ENCODE data around the gene ROR1. TPM values are rescaled to one million over a fixed set of nuclear protein-coding genes. Genes with fewer than 3 reads are reported as not detected.

The ROR1 gene
- total RNA-seq, 1 experiment from 2014 or later = 1.4 TPM

DNA sequence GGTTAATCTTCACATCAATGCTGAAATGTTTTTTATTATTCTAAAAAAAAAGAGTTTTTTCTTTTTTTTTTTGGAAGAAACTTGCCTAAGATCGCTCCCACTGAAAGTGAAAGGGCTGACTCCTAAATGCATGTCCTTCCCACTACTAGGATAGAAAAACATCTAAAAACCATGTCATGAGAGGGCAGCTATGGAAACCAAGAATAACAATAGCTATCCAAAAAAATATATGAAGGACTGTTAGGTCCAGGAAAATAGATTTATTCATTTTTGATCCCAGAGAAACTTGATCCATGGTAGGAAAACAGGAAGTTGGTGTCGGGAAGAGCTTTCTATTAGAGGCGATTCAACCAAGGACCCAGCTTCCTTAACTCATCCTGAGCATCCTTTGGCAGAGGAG lies 23.1 kb upstream of the ROR1 start:
- no peak for DNase-seq
- no peaks in the 10 kb centered on the region for H3K27me3 ChIP-seq
- H3K36me3 ChIP-seq = no peaks in the 10 kb centered on the region
- no peaks in the 10 kb centered on the region for H3K9me3 ChIP-seq
- H3K4me3 ChIP-seq = no peak overlapping the region

DNA sequence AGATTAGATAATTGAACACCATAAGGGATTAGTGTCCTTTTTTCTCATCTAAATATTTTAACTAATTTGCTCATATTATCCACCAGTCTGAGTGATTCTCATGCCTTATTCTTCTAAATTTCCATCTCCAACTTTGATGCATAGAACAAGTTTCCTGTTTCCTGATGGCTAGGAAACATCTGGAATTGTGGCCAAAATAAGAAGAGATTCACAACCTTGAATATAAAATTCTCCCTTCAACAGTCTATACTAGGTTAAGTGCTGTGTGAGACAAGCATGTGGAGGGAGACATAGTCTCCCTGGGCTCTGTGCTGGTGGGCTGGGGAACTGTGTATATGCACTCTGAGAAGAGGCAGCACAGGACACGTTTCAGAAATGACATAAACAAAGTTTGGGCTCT lies 21.6 kb upstream of the ROR1 start:
- H3K27me3 ChIP-seq = no peaks in the 10 kb centered on the region
- no peak overlapping the region for H3K4me3 ChIP-seq

DNA sequence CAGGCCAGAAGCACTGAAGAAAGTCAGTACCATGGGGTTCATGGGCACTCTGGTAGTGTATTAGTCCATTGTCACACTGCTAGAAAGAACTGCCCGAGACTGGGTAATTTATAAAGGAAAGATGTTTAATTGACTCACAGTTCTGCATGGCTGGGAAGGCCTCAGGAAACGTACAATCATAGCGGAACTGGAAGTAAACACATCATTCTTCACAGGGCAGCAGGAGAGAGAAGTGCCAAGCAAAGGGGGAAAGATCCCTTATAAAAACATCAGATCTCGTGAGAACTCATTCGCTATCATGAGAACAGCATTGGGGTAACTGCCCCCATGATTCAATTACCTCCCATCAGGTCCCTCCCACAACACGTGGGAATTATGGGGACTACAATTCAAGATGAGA lies 20.2 kb upstream of the ROR1 start:
- Histone ChIP-seq H3K27me3 (no peaks in the 10 kb centered on the region), H3K36me3 (no peaks in the 10 kb centered on the region), H3K4me3 (no peak overlapping the region), H3K9me3 (no peaks in the 10 kb centered on the region)
- DNase-seq = no peak

More for the DNA sequence above, 21.6 kb upstream of the ROR1 start:
- Histone ChIP-seq H3K36me3 (no peaks in the 10 kb centered on the region), H3K9me3 (no peaks in the 10 kb centered on the region)
- no peak for DNase-seq

DNA sequence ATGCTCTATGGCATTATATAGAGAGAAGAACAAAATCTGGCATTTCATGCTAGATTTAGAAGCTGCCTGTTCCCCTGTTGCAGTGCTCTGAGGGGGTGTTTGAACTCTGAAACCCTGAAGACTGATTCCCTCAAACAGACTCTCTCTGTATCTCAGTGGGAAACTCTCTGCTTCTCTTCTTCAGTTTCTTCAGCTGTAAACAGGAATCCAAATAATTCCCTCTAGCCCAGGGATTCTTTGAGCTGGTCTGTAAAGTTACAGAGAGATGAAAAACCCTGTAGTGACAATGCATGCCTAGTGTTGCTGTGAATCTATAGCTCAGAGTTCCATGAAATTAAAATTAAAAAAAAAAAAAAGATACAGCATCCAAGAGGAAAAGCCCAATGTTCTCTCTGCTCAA lies 17.0 kb upstream of the ROR1 start:
- no peak for DNase-seq
- no peaks in the 10 kb centered on the region for H3K36me3 ChIP-seq
- H3K27me3 ChIP-seq = no peaks in the 10 kb centered on the region
- no peaks in the 10 kb centered on the region for H3K9me3 ChIP-seq
- H3K4me3 ChIP-seq = no peak overlapping the region

DNA sequence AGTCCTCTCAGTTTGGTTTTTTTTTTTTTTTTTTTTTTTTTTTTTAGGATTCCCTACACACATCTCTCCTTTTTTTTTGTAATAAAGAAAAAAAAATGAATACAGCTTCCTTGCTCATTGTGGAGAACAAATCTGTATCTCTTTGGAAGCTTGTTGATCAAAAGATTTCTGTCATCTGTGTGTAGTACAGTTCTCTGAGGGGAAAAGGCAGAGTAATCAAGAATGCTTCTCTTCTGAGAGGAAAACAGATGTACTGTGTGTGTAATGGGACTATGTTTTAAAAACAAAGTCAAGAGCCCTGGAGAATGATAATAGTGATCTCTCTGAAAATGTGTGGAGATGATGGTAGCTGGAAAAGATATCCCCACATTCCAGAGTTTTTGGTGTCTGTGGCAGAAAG lies 16.5 kb upstream of the ROR1 start:
- H3K36me3 ChIP-seq = no peaks in the 10 kb centered on the region
- H3K4me3 ChIP-seq = no peak overlapping the region
- no peak for DNase-seq
- no peaks in the 10 kb centered on the region for H3K27me3 ChIP-seq
- no peaks in the 10 kb centered on the region for H3K9me3 ChIP-seq

DNA sequence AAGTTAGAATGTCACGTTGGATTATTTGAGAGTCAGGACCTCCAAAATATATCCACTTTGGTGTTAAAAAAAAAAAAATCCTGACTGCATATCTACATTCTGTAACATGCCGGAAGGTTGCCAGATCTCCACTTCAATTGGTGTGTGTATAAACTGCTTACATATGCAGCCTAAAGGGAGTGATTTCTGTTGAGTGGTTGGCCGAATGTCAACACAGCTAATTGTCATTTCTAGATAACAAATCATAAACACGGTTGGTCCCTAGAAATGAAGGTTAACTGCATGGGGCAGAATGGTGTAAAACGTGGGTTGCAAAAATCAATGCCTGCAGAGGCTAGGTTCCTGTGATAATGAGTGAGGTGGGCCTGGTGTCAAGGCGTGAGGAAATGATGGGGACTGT lies 15.0 kb upstream of the ROR1 start:
- H3K9me3 ChIP-seq = peaks cover 3% of the 10 kb centered on the region; the same call in 1 of the 2 replicates
- no peak for DNase-seq

DNA sequence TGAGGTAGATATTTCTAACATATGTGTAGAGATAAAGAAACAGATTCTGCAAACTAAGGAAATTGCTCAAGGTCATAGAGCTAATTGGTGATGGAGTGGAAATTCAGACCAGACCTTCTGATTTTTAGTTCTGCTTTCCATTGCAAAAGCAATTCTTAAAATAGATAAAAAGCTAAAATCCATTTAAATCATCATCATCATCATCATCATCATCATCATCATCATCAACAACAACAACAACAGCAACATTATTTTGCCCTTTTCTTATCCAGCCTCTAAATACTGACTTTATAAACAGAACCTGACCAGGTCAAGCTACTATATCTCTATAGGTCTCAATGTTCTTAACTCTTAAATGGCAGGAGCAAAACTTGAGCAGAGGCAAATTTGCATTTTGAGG lies 14.0 kb upstream of the ROR1 start:
- Histone ChIP-seq H3K4me3 (no peak overlapping the region), H3K27me3 (no peaks in the 10 kb centered on the region), H3K36me3 (no peaks in the 10 kb centered on the region), H3K9me3 (peaks cover 3% of the 10 kb centered on the region; the same call in 1 of the 2 replicates)
- no peak for DNase-seq

More for the DNA sequence above, 15.0 kb upstream of the ROR1 start:
- no peaks in the 10 kb centered on the region for H3K36me3 ChIP-seq
- H3K27me3 ChIP-seq = no peaks in the 10 kb centered on the region
- H3K4me3 ChIP-seq = no peak overlapping the region

DNA sequence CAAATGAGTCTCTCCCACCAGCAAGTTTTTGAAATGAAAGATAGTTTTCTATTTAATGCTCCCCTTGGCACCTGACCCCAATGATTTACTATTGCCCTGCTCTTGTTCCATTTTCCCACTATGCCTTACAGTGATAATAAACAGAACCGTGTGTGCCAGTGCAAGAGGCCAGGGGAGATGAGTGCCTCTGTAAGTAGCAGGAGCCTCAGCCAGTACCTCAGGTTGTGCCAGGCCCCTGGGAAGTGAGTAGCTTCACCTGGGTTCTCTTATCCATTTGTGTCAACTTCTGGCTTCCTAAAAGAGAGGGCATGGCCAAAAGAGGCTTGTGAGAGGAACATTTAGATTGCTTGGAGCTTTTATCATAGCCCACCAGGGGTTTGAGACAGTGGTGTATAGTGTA lies 3.4 kb upstream of the ROR1 start:
- Histone ChIP-seq H3K27me3 (no peaks in the 10 kb centered on the region), H3K4me3 (no peak overlapping the region), H3K9me3 (no peaks in the 10 kb centered on the region), H3K36me3 (no peaks in the 10 kb centered on the region)
- DNase-seq = no peak

DNA sequence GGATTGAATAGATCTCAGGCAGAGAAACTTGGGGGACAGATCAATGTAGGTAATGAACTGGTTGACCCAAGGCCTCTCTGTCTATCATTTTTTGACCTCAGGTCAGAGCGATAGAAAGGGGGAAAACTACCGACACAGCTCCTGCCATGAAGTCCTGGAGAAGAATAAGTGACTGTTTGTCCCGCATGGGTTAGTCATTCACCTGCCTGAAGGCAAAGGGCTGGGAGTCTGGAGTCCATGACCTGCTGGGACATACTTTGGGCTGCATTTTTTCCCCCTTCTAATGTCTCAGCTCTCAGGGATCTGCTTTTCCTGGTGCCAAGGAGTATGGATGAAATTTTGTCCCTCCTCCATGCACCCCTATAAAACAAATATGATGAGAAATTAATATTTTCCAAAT lies 1.6 kb upstream of the ROR1 start:
- no peak for DNase-seq
- Histone ChIP-seq H3K9me3 (no peaks in the 10 kb centered on the region), H3K27me3 (no peaks in the 10 kb centered on the region), H3K4me3 (no peak overlapping the region), H3K36me3 (no peaks in the 10 kb centered on the region)

DNA sequence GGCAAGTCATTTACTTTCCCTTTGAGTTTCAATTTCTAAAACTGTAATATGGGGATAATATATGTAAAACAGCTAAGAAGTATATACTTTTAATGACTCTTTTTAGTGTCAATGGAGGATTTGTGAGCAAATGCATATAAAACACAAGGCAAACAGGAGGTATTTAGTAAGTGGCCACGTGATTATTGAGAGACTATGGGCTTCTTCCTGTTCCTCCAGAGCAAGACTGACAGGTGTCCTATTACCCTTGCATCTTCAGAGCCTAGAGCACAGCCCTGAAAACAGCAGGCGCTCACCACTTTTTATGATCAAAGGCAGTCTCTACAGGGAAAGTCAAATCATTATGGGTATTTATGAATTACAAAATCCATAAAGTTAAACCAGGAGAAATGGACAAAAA lies 941 bp upstream of the ROR1 start:
- no peak for DNase-seq
- Histone ChIP-seq H3K36me3 (no peaks in the 10 kb centered on the region), H3K4me3 (no peak overlapping the region), H3K9me3 (no peaks in the 10 kb centered on the region), H3K27me3 (no peaks in the 10 kb centered on the region)

DNA sequence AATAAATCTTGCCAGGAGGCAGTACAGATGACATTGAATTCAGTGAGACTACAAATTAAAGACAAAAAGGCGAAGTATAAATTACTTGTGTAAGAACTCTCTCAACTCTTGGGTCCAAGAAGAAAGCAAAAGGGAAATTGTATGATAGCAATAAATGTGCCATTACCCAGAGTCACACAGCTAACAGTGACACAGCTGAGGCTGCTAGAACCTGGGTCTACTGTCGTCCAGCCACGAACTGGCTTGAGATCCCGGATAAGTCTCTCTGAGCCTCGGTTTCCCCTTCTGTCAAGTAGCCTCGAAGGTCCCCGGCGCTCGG lies 362 bp upstream of the ROR1 start:
- H3K9me3 ChIP-seq = no peaks in the 10 kb centered on the region
- no peaks in the 10 kb centered on the region for H3K36me3 ChIP-seq
- peak overlapping the region; percentile 64 for H3K4me3 ChIP-seq
- no peaks in the 10 kb centered on the region for H3K27me3 ChIP-seq
- DNase-seq = no peak

DNA sequence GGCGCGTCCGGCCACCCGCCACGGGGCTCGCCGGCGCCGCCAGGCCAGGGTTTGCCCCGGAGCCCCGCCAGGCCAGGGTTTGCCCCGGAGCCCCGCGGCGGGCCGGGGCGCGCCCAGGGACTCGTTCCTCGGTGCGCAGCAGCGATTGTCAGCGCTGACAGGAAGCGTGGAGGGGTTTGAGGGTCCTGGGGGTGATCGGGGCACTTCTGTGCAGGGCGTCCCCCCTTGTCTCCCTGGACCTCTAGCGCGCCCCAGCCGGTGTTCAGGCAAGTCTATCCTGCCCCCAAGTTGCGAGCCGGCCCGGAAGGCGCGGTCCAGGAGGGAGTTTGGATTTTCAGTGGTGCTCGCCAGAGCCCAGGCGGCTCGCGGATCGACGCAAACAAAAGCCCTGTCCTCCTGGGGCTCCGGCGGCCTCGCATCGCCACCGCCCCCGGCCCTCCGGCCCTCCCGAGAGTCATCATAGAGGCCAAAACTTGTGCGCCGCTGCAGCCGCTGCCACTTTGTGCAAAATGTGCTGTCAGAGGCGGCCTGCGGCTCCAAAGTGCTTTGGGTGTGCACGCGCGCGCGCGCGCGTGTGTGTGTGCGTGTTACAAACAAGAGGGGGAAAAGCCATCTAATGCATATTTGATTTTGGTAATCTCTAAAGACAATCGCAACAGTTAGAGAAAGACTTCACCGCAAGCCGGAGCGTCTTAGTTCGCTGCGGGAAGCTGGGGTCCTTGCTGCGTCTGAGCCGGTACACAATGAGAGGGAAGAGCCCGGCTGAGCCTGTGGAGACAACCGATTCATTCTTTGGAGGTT lies 1.0 kb downstream of the ROR1 start:
- Histone ChIP-seq H3K27me3 (no peaks in the 10 kb centered on the region), H3K36me3 (no peaks in the 10 kb centered on the region), H3K9me3 (no peaks in the 10 kb centered on the region), H3K4me3 (peak overlapping the region; percentile 51)
- peak; percentile 53 for DNase-seq

DNA sequence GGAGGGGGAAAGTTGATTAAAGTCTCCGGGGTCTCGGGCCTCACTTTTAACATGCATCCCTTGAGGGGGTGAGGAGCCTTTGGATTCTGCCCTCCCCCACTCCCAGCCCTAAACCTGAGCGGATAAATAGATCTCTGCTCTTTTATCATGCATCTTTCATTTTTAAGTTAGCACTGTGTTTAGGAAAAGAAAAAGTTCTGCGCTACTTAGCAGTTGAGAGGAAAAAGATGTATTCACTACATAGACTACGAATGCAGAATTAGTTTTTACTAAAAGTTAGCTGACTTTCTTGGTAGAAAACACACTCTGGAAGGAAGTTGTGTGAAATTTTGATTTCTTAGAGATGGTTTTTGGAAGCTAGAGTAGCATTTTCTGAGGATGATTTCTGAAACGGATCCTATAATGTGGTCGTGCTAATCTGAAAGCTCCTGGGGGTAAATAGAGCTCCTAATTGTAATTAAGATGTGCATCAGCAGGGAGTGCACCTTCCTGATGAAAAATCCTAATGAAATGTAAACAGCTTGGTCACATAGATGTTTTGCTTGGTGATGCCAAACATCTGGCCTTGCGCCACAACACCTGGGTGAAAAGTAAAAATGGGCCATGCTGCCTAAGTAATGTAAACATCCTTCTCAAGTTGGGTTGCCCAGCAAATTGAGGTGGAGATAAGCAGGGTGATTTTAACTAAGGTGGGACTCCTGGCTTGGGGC lies 1.8 kb downstream of the ROR1 start:
- no peaks in the 10 kb centered on the region for H3K36me3 ChIP-seq
- H3K27me3 ChIP-seq = no peaks in the 10 kb centered on the region
- no peak for DNase-seq
- peak overlapping the region; percentile 51 for H3K4me3 ChIP-seq
- H3K9me3 ChIP-seq = no peaks in the 10 kb centered on the region

DNA sequence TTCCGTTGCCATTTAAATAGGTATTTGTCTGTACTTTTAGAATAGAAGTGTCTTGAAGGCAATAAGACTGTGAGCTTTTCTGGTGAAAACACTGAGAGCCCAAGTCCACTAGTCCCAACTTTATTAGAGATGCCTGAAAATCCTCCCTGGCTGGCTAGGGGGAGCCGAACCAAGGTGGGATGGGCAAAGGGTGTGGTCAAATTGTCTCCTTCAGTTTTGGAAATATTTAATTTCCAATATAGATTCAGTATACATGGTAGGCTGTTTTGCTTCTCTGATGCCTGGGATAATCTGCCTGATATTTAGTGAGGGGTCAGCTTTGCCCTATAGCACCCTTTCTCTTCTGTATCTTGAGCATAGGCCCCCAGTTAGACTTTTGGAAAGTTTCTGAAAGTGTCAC lies 3.5 kb downstream of the ROR1 start:
- Histone ChIP-seq H3K36me3 (no peaks in the 10 kb centered on the region), H3K4me3 (no peak overlapping the region), H3K9me3 (no peaks in the 10 kb centered on the region), H3K27me3 (no peaks in the 10 kb centered on the region)
- no peak for DNase-seq

DNA sequence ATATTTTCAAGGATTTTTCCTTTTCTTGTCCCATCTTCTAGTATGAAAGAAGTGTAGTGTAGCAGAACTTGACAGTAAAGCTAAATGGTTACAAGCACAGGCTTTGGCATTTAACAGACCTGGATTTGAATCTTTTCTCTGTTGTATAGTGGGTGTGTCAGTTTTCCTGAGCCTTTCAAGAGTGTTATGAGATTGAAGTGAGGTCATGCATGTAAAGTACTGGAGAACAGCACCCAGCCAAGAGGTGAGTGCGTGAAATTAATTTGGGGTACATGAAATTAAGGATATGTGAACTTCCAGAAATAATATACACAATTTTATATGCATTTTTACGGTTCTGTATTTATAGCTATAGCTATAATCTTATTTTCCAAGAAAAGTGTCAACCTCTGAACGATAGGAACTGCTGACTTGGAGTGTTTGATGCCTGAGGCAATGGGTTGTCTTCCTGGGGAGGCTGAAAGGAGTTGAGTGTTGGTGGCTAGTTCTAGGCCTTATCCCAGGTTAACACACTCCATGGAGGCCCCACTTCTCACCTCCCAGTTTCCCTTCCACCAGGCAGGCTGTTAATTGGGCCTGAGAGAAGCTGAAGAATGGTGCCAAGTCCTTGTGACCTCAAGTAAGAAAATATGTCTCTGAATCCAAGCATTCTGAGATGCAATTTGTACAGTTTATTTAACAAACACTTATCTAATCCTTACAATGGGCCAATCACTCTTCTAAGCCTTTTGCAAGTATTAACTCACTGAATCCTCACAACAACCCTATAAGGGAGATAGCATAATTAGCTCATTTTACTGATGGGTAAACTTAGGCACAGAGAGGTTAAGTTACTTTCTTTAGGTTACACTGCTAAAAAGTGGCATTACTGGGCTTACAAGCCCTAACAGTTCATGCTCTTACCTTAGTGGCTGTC lies 4.4 kb downstream of the ROR1 start:
- no peaks in the 10 kb centered on the region for H3K36me3 ChIP-seq
- no peak overlapping the region for H3K4me3 ChIP-seq
- no peaks in the 10 kb centered on the region for H3K27me3 ChIP-seq
- no peak for DNase-seq
- no peaks in the 10 kb centered on the region for H3K9me3 ChIP-seq

DNA sequence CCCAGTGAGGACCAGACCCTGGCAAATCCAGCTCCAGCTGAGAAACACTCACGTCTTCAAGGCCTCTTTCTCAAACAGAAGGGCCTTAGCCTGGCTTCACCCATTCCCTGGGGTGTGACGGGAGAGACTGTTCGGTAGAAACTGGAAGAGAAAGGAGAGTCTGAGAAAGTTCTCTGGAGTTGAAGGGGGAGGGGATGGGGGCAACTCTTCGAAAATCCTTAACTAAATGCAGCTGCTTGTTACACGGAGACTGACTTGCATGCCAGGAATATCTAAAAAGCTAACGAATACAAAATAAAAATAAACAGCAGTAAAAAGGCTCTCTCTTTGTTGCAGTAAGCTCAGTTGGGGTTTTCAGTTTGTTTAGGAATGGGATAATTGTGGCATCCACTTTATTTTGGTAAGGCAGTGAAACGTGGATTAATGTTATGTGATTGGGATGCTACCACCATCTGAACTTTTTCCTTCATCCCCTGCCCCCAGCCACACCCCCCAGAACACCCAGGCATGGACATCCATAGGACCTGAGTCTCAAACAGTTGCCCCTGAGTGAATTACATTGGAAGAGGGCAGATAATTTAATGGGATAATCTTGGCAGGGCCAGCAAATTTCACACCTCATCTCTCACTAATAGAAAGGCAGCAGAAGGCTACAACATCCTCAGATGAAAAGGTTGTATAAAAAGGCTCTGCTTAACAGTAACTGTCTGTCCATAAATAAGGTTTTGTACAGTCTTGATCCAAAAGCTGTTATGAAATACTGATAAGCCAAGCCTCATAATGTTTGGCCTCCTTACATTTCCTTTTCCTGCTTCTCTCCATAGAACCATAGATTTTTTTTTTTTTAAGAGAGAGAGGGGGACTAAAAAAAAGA lies 5.8 kb downstream of the ROR1 start:
- no peak overlapping the region for H3K4me3 ChIP-seq

More for the DNA sequence above, 5.8 kb downstream of the ROR1 start:
- DNase-seq = no peak
- Histone ChIP-seq H3K9me3 (no peaks in the 10 kb centered on the region), H3K36me3 (no peaks in the 10 kb centered on the region), H3K27me3 (no peaks in the 10 kb centered on the region)
